SH-SY5Y (cell line): Measurements from ENCODE around the gene EFNB1.

ENCODE experiments used
- GATA2 ChIP-seq: IDR thresholded peaks from 2 replicates; pipeline ENCODE4 v1.6.1; 2011; ENCODE audit warnings: mild to moderate bottlenecking, low read depth, low read length
- GATA3 ChIP-seq: IDR thresholded peaks from 2 replicates; pipeline ENCODE4 v1.6.1; 2011; ENCODE audit warnings: low read depth, mild to moderate bottlenecking, low read length, moderate library complexity

DNA sequence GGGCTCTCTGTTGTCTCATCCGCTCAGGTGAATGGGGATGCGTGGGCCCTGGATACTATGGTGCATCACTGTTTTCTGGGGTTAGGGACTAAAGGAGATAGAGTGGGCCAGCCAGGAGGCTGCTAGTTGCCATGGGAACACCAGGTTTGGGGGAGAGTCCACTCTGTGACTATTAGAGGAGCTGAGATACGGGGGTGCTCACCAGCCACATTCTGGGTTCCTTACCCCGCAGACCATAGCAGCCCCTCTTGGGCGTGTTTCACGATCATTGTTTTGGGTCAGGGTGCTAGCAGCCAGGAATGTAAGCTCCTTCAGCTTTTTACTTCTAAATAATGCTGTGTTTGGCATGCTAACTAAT, 4.6 kb downstream of the EFNB1 start:
- TF ChIP-seq GATA3 (no peak), GATA2 (no peak)
